Activated naive CD8-positive, alpha-beta T cell treated with anti-CD3 and anti-CD28 coated beads, Interleukin-2, amount 10 ng/mL, durations not matched to agents 7 days and 5 days (primary cell): ENCODE data around the gene ELF3. TPM values are rescaled to one million over a fixed set of nuclear protein-coding genes. Genes with fewer than 3 reads are reported as not detected.

Experiments used
- ATAC-seq: fragments of 150-1000 bp; cut with Tn5 transposase; one replicate; pipeline ENCODE4 v1.10.0; 2021; ENCODE audit warnings: low read depth, moderate library complexity
- POLR2A ChIA-PET: fragments of 350-600 bp; sonication (Branson Sonifier 250); formaldehyde crosslinking; loops from one replicate; lab custom pipeline; 2021; ENCODE audit warnings: antibody characterized with exemption; lab: Charles Lee
- DNase-seq: peaks from one replicate; pipeline ENCODE4 v3.0.0; 2021
- H3K27ac Mint-ChIP-seq: one replicate; pipeline ENCODE4 v1.8.0; 2022; ENCODE audit warnings: mild to moderate bottlenecking, mixed read lengths
- H3K27me3 Mint-ChIP-seq: one replicate; pipeline ENCODE4 v1.8.0; 2022; ENCODE audit warnings: mild to moderate bottlenecking, moderate library complexity, mixed read lengths
- H3K36me3 Mint-ChIP-seq: one replicate; pipeline ENCODE4 v1.8.0; 2021; ENCODE audit warnings: mild to moderate bottlenecking, mixed read lengths
- H3K4me1 Mint-ChIP-seq: one replicate; pipeline ENCODE4 v1.8.0; 2021; ENCODE audit warnings: mixed read lengths
- H3K4me3 Mint-ChIP-seq: one replicate; pipeline ENCODE4 v1.8.0; 2022; ENCODE audit warnings: mild to moderate bottlenecking, moderate library complexity, mixed read lengths
- H3K9me3 Mint-ChIP-seq: one replicate; pipeline ENCODE4 v1.8.0; 2021; ENCODE audit warnings: mixed read lengths
- total RNA-seq, 2 experiments: library from RNA; stranded (reverse); gene quantifications; one replicate each; pipeline ENCODE4 v1.2.3, GENCODE V29; 2021

Gene ELF3
- total RNA-seq, 2 experiments from 2014 or later, result 0.82 to 0.83 TPM

DNA sequence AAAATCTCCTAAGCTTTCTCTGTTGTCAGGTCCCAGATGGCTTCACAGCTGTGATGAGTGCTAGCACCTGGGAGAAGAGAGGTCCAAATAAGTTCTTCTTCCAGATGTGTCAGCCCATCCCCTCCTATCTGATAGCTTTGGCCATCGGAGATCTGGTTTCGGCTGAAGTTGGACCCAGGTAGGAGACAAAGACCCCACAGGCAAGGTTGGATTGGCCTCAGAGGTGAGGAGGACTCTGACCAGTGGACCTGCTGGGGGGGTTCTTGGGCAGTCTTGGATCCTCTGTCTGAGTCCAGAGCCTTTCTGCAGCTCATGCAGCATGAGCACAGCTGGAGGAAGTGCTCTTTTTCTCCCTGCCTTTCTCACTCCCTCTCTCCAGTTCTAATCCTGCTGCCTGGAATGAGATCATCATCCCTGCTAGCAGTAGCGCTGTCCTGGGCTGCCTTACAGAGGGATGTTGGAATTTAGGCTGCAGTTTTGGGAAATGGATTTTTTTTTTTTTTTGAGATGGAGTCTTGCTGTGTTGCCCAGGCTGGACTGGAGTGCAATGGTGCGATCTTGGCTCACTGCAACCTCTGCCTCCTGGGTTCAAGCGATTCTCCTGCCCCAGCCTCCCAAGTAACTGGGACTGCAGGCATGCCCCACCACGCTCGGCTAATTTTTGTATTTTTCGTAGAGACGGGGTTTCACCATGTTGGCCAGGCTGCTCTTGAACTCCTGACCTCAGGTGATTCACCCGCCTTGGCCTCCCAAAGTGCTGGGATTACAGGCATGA, 20.8 kb upstream of the ELF3 start:
- H3K27ac Mint-ChIP-seq, result no peak overlapping the region
- DNase-seq (no peak), ATAC-seq (no peak)
- H3K9me3 Mint-ChIP-seq, result no peaks in the 10 kb centered on the region
- H3K27me3 Mint-ChIP-seq, result no peaks in the 10 kb centered on the region
- H3K36me3 Mint-ChIP-seq, result peaks cover 20% of the 10 kb centered on the region
- POLR2A ChIA-PET, result no interaction called here
- H3K4me3 Mint-ChIP-seq, result no peak overlapping the region
- peaks cover 3% of the 10 kb centered on the region for H3K4me1 Mint-ChIP-seq

- Mint-ChIP-seq H3K36me3 (peaks cover 20% of the 10 kb centered on the region), H3K4me1 (peaks cover 3% of the 10 kb centered on the region), H3K27ac (no peak overlapping the region), H3K9me3 (no peaks in the 10 kb centered on the region), H3K4me3 (no peak overlapping the region), H3K27me3 (no peaks in the 10 kb centered on the region)
- no peak for ATAC-seq
- POLR2A ChIA-PET, result no interaction called here
- no peak for DNase-seq
These were observed 20.0 kb upstream of the ELF3 start for GRCh38 chr1:201990427-201990826.

- no peaks in the 10 kb centered on the region for H3K4me1 Mint-ChIP-seq
- no peaks in the 10 kb centered on the region for H3K9me3 Mint-ChIP-seq
- POLR2A ChIA-PET, result interaction anchor here (0.5 kb wide), 1 partner anchor 116 kb away, joined by 3 read pairs; no protein-coding TSS in a partner anchor
- H3K4me3 Mint-ChIP-seq, result no peak overlapping the region
- peaks cover 5% of the 10 kb centered on the region for H3K36me3 Mint-ChIP-seq
- ATAC-seq, result peak; percentile 76
- H3K27ac Mint-ChIP-seq, result no peak overlapping the region
- no peaks in the 10 kb centered on the region for H3K27me3 Mint-ChIP-seq
- no peak for DNase-seq
These were observed 10.7 kb upstream of the ELF3 start for GRCh38 chr1:201999625-202000238.

GRCh38 chr1:202002507-202002906, 7.9 kb upstream of the ELF3 start:
- ATAC-seq, result no peak

DNA sequence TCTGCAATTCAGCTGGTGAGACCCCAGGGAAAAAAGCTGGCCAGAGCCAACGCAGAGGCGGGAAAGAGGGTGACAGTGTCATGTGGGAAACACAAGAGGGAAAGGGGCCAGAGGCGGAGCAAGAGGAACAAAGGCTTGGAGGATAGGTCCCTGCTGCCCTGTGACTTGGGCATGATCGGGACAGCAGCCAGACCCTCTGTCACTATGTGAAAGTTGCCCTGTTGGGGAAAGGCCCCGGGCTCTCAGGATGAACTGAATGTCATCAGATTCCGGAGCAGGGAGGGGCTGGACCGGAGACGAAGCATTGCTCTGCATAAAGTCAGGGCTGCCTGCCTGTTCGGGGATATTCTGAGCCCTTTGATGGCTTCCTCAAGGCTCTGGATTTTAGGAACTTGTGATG, 5.7 kb upstream of the ELF3 start:
- Mint-ChIP-seq H3K27me3 (no peaks in the 10 kb centered on the region), H3K36me3 (peaks cover 3% of the 10 kb centered on the region), H3K27ac (no peak overlapping the region), H3K4me3 (no peak overlapping the region), H3K9me3 (no peaks in the 10 kb centered on the region), H3K4me1 (peaks cover 2% of the 10 kb centered on the region)
- no peak for DNase-seq
- ATAC-seq, result no peak
- POLR2A ChIA-PET, result no interaction called here

More at GRCh38 chr1:202002507-202002906, 7.9 kb upstream of the ELF3 start:
- Mint-ChIP-seq H3K27ac (no peak overlapping the region), H3K4me3 (no peak overlapping the region), H3K9me3 (no peaks in the 10 kb centered on the region), H3K4me1 (no peaks in the 10 kb centered on the region), H3K36me3 (peaks cover 3% of the 10 kb centered on the region), H3K27me3 (no peaks in the 10 kb centered on the region)
- DNase-seq, result no peak
- POLR2A ChIA-PET, result no interaction called here

GRCh38 chr1:202005958-202006357, 4.4 kb upstream of the ELF3 start:
- POLR2A ChIA-PET, result no interaction called here
- ATAC-seq, result no peak
- H3K4me1 Mint-ChIP-seq, result peaks cover 2% of the 10 kb centered on the region
- H3K4me3 Mint-ChIP-seq, result no peak overlapping the region
- peaks cover 3% of the 10 kb centered on the region for H3K36me3 Mint-ChIP-seq
- H3K27ac Mint-ChIP-seq, result no peak overlapping the region
- H3K9me3 Mint-ChIP-seq, result no peaks in the 10 kb centered on the region
- H3K27me3 Mint-ChIP-seq, result no peaks in the 10 kb centered on the region
- no peak for DNase-seq

DNA sequence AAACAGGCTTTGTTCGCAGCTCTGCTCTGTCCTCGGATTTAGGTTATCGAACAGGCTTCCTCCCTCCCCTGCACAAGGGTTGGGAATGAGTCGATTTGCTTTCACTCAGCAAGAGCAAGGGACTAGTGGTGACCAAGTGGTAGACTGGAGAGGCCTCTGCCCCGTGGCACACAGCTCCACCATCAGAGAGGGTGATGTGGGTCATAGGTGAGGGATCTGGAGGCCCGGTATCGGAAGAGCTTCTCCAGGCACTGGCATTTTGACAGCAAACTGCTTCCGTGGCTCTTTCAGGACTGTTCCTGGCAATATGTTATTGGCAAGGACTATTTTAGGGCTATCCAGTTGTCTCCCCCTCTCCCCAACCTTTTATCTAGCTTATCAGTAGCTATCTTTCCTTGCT, 3.1 kb upstream of the ELF3 start:
- peaks cover 3% of the 10 kb centered on the region for H3K36me3 Mint-ChIP-seq
- DNase-seq (no peak), ATAC-seq (no peak)
- no peaks in the 10 kb centered on the region for H3K27me3 Mint-ChIP-seq
- no peaks in the 10 kb centered on the region for H3K9me3 Mint-ChIP-seq
- POLR2A ChIA-PET, result no interaction called here
- peaks cover 2% of the 10 kb centered on the region for H3K4me1 Mint-ChIP-seq
- no peak overlapping the region for H3K4me3 Mint-ChIP-seq
- no peak overlapping the region for H3K27ac Mint-ChIP-seq

- H3K4me3 Mint-ChIP-seq, result no peak overlapping the region
- no peak overlapping the region for H3K27ac Mint-ChIP-seq
- DNase-seq, result no peak
- no peak for ATAC-seq
- POLR2A ChIA-PET, result no interaction called here
- H3K9me3 Mint-ChIP-seq, result no peaks in the 10 kb centered on the region
- H3K27me3 Mint-ChIP-seq, result no peaks in the 10 kb centered on the region
- peaks cover 3% of the 10 kb centered on the region for H3K36me3 Mint-ChIP-seq
- peaks cover 2% of the 10 kb centered on the region for H3K4me1 Mint-ChIP-seq
These were observed 2.4 kb upstream of the ELF3 start for GRCh38 chr1:202007805-202008489.

DNA sequence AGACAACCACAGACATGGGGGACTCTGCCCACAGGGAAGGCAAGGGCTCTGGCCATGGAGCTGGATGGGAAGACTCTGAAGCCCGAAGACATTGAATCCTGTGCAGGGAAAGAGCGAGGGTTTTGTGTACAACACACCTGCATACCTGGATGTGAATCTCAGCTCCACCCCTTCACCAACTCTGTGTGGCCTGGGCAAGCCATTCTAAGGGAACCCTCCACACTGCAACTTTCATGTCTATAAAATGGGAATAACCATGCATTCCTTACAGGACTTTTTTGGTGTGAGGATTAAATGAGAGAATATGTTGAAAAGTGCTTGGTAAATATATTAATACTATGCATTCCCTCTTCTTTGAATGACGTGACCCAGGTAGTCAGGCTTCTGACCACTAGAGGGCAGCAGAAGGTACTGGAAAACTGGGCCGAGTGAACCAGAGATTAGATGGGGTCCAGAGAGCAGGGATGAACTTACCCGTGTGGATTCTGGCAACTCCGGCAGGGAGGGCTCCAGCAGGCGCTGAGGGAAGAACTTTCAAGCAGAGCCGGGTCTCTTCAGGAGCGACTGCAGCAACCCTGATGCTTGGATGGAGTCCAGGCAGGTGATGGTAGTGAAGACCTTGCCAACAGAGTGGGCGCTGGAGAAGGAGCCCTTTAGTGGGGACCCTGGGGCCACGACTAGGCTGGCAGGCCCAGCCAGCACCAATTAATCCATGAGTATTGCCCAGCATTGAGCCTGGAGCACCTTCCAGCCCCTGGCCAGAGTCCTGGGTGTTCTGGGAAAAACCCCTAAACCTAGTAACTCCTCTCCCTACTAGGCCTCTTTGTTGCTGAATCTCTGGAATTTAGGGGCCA, 834 bp upstream of the ELF3 start:
- H3K36me3 Mint-ChIP-seq, result no peaks in the 10 kb centered on the region

DNA sequence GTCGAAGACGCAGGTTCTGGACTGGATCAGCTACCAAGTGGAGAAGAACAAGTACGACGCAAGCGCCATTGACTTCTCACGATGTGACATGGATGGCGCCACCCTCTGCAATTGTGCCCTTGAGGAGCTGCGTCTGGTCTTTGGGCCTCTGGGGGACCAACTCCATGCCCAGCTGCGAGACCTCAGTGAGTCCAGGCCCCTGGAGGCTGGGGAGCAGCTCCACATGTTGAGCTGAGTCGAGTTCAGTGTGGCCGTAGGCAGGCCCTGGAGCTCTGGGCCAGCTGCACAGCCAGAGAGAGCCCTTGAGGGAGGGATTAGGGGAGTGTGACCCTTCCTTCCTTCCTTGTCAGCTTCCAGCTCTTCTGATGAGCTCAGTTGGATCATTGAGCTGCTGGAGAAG, 1.6 kb downstream of the ELF3 start:
- Mint-ChIP-seq H3K27me3 (no peaks in the 10 kb centered on the region), H3K4me3 (no peak overlapping the region), H3K4me1 (peaks cover 2% of the 10 kb centered on the region), H3K27ac (no peak overlapping the region), H3K36me3 (no peaks in the 10 kb centered on the region), H3K9me3 (no peaks in the 10 kb centered on the region)
- POLR2A ChIA-PET, result no interaction called here
- ATAC-seq (no peak), DNase-seq (no peak)

More for the DNA sequence above, 834 bp upstream of the ELF3 start:
- DNase-seq (peak; percentile 48), ATAC-seq (peak; percentile 55)
- no peak overlapping the region for H3K27ac Mint-ChIP-seq
- H3K27me3 Mint-ChIP-seq, result no peaks in the 10 kb centered on the region
- no peak overlapping the region for H3K4me3 Mint-ChIP-seq
- H3K9me3 Mint-ChIP-seq, result no peaks in the 10 kb centered on the region
- POLR2A ChIA-PET, result no interaction called here
- peaks cover 2% of the 10 kb centered on the region for H3K4me1 Mint-ChIP-seq

- ATAC-seq (no peak), DNase-seq (no peak)
- peaks cover 2% of the 10 kb centered on the region for H3K4me1 Mint-ChIP-seq
- no peaks in the 10 kb centered on the region for H3K9me3 Mint-ChIP-seq
- POLR2A ChIA-PET, result no interaction called here
- H3K4me3 Mint-ChIP-seq, result no peak overlapping the region
- peaks cover 3% of the 10 kb centered on the region for H3K27me3 Mint-ChIP-seq
- no peak overlapping the region for H3K27ac Mint-ChIP-seq
- H3K36me3 Mint-ChIP-seq, result no peaks in the 10 kb centered on the region
These were observed 2.4 kb downstream of the ELF3 start for GRCh38 chr1:202012544-202013478.

GRCh38 chr1:202013603-202014002, 3.2 kb downstream of the ELF3 start:
- POLR2A ChIA-PET, result no interaction called here
- Mint-ChIP-seq H3K4me1 (peaks cover 2% of the 10 kb centered on the region), H3K27ac (no peak overlapping the region), H3K9me3 (no peaks in the 10 kb centered on the region), H3K4me3 (no peak overlapping the region), H3K27me3 (peaks cover 3% of the 10 kb centered on the region), H3K36me3 (no peaks in the 10 kb centered on the region)
- ATAC-seq (no peak), DNase-seq (no peak)
